ENCODE data around the gene NGF.
"Not testable (repeated sequence)": the region's sequence is repeated elsewhere in the genome, so short reads cannot be mapped to it uniquely, and the experiment has no call there.

The NGF gene

GRCh38 chr1:115332813-115333608, 5.0 kb downstream of the NGF start:
- peak in 1 of 5 donors; percentile 44 for DNase-seq

GRCh38 chr1:115331558-115332331, 6.3 kb downstream of the NGF start:
- DNase-seq, result no peak

GRCh38 chr1:115330480-115331013, 7.5 kb downstream of the NGF start:
- no peak for DNase-seq

- DNase-seq, result no peak
Observed at GRCh38 chr1:115329965-115330364, 8.1 kb downstream of the NGF start.

- no peak for DNase-seq
Observed at GRCh38 chr1:115327270-115327669, 10.8 kb downstream of the NGF start.

DNA sequence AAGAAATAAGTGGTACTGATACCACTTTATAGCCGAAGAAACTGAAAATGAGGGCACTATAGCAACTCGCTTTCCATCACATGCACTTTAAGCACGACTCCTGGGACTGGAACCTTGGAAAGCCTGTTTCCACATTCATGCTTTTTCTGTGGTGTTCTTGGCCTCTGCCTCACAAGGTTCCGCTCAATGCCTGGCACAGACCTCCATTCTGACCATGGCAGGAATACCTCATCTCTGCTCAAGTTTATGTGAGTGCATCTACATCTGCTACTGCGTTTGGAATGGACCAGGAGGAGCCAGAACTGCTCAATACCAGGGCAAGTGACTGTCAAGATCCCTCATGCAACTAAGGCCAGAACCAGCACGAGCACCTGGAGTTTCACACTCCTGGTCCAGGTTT, 11.6 kb downstream of the NGF start:
- no peak for DNase-seq

DNA sequence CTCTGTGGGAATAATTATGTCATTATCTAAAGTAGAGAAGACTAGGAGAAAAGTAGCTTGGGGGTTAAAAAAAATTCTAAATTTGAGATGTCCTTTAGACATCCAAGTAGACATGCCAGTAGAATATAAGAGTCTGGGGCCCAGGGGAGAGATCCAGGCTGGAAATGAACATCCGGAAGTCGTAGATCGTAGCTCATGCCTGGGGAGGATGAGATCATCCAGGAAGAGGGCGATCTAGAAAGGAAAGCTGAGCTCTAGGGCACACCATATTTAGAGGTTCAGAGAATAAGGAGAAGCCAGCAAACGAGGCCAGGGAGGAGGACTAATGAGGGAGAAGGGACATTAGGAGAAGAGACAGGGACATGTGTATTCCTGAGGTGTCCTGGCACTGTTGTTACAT, 12.2 kb downstream of the NGF start:
- no peak for DNase-seq

- DNase-seq, result no peak
Observed at GRCh38 chr1:115324649-115325420, 13.2 kb downstream of the NGF start.

DNA sequence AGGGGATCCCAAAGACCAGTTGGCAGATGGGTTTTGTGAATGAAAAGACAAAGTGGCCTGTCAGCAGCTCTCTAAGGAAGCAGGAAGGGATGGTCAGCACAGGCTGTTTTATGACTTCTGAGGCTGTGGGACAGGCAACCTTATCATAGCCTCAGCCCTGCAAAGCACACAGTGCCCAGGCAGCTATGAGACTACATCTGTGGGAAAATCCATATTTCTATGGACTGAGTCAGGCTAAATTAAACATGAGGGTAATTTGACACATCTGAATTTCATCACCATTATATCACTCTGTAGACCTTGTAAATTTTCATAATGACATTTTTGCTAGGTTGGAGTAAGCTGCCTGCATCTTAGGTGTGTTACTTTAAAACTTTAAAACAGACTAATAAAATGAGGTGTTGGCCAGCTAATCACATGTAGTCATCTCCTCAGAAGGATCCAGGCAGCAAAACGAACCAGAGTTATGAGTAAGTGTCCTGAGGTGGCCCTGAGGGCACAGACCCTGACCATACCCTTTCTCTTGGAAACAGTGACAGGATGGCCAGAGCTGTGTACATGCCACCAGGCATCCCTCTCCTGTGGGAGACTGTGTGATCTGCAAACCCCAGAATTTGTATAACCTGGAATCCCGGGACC, 14.6 kb downstream of the NGF start:
- no peak for DNase-seq

DNA sequence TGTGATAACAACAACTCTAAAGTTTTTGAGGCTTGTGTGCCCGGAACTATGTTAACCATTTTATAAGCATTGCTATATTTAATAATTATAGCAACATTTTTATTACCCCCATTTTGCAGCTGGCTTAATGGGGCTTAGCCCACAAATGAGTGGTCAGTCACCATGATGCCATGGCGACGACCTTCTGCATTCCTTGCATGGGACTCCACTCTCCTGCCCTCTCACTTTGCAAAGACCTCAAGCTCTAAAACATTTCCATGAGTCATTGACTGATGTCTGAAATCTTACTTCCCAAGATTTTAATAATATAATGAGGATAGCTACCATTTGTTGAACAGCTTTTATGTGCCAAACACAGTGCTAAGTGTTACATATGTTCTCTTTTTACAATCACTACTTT, 15.4 kb downstream of the NGF start:
- DNase-seq, result no peak

- DNase-seq, result no peak
Observed at GRCh38 chr1:115320377-115320776, 17.7 kb downstream of the NGF start.

DNA sequence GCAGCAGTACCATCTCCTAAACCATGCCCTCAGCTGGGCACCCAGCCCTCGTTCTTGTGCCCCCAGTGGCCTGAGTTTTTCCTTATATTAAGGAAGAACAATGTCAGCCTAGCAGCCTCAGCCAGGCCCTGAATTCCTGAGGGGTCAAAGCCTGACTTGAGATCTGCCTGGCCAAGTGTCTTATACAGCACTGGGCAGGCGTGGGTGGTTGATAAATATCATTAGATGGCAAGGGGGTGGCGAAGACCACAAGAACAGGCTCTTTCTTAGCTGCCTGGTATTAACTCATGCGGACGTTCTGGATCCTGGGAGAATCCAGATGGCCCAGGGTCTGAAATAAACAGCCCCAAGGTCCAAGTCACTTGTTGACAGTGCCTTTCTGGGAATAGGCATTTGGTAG, 18.3 kb downstream of the NGF start:
- DNase-seq, result no peak

- DNase-seq, result no peak
Observed at GRCh38 chr1:115317101-115318012, 20.7 kb downstream of the NGF start.

GRCh38 chr1:115314765-115315164, 23.3 kb downstream of the NGF start:
- DNase-seq, result no peak

DNA sequence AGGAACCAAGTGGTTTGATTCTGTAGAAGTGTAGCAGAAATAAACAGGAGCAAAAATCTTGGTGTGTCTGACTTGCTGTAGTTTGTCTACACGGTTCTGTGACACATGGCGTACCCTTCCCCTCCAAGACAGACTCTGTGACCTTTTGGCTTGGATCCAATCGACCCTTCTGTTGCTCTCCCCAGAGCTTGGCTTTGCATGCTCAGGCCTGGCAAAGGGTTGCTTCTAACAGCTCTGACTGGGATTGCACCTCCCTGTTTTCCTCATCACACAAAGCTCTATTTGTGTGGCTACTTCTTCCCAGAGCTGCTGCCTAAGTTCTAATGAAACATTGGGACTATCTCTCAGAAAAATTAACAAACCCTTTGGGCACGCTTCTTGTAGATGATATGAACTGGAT, 24.0 kb downstream of the NGF start:
- DNase-seq, result no peak

DNA sequence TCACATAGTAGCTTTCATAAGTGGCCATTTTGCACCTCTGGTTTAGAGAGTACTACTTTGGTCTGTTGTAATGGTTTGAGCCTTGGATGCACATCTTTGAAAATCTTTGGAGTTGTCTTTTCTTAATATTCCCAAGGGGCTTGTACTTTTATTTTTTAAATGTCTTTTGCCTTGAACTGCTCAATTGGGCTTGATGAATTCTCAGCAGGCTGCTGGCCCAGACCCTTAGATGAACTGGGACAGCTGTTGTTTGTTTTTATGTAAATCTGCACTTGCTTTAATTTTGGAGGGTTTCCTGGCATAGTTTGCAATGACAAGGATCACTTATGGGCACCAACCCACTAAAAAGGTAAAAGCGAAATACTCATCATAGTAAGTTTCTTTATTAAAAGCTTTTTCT, 24.9 kb downstream of the NGF start:
- DNase-seq, result no peak

DNA sequence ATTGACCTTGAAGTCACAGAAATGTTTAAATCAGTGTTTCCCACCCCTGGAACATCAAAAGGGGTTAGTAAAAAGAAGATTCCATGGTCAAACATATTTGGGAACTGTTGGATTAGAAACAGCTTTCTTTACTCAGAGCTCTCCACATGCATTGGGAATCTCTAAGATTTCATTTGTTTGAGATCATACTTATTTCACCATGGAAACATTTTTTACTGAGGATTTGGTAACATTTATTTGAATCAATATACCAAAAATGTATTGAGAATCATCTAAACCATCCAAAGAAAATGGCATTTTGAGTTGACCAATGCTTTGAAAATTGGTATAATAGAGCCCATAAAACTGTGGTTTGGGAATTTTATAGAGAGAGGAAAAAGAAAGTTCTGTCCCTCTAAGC, 25.3 kb downstream of the NGF start:
- DNase-seq, result no peak

DNA sequence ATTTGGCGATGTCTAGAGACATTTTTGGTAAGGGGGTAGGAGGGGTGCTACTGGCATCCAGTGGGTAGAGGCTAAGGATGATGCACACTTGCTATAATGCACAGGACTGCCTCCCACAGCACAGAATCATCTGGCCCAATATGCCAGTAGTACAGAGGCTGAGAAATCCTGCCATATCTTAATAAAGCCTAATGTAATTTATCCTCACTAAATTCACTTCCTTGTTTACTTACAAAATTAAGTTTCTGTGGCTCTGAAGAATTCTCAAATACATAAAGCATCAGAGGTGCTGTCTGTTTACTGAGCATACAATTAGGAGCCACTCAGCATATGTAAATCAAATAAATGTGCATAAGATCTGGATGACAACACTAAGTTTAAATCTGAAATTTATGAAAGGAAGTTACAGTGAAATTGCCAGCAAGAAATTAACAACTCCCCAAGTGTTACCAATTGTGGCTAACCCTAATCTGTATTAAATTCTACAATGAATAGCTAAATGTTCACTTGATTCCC, 26.5 kb downstream of the NGF start:
- no peak for DNase-seq

DNA sequence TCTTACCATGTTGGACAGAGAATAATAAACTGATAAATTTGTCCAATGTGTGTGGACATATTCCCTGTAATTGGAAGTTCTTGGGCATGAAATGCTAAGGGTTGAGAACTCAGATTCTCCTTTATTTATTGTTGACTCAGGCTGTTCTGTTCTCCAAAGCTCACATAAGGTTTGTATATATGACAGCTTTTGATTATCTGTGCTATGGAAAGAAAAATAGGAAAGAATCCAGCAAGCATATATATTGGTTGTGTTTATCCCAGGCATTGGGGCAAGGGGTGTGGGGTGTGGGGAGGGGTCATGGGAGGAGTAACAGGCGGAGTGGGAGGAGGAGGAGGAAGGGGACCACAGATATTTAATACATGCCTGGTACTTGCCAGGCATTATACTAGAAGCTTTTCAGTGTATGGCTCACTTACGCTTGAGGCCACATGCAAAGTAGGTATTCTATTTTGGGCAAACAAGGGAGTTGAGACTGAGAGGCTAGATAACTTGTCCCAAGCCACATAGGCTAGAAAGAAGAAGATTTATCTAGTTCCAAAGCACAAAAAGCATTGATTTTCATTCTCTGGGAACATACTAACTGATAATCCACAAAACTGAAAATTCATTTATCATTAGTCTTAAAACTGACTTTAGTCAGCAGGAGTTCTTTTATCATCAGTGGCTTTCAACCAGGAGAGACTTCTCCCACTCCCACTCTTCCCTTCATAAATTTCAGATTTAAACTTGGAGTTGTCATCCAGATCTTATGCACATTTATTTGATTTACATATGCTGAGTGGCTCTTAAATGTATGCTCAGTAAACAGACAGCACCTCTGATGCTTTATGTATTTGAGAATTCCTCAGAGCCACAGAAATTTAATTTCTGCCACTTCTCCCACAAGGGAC, 27.2 kb downstream of the NGF start:
- DNase-seq, result no peak

GRCh38 chr1:115309504-115309903, 28.5 kb downstream of the NGF start:
- DNase-seq, result not testable (repeated sequence)
